Type B pancreatic cell (in vitro differentiated cells): ENCODE results near the gene FOS. TPM values are rescaled to one million over a fixed set of nuclear protein-coding genes. Genes with fewer than 3 reads are reported as not detected.
A peak's percentile ranks its signal among the peaks of the same experiment; 100 is the strongest.
"Not testable (repeated sequence)": the region's sequence is repeated elsewhere in the genome, so short reads cannot be mapped to it uniquely, and the experiment has no call there.

ENCODE experiments used
- DNase-seq: peaks from one replicate; pipeline ENCODE4 v3.0.0; 2021; ENCODE audit warnings: mixed read lengths; ENCODE audit not compliant: unreplicated experiment; ENCODE audit errors: extremely low spot score
- H3K27ac Mint-ChIP-seq: 2 replicates; pipeline ENCODE4 v1.8.0; 2021; ENCODE audit warnings: mild to moderate bottlenecking, mixed read lengths
- H3K27me3 Mint-ChIP-seq: 2 replicates; pipeline ENCODE4 v1.8.0; 2021; ENCODE audit warnings: mixed read lengths
- H3K36me3 Mint-ChIP-seq: 2 replicates; pipeline ENCODE4 v1.8.0; 2021; ENCODE audit warnings: mixed read lengths
- H3K4me1 Mint-ChIP-seq: one replicate; pipeline ENCODE4 v1.8.0; 2021; ENCODE audit warnings: mixed read lengths; ENCODE audit not compliant: unreplicated experiment
- H3K4me3 Mint-ChIP-seq: 2 replicates; pipeline ENCODE4 v1.8.0; 2021; ENCODE audit warnings: mild to moderate bottlenecking, mixed read lengths
- H3K9me3 Mint-ChIP-seq: 2 replicates; pipeline ENCODE4 v1.8.0; 2021; ENCODE audit warnings: mixed read lengths
- CTCF ChIP-seq: fragments of 200-600 bp; sonication (generic); conservative IDR thresholded peaks from 2 replicates; pipeline ENCODE4 v1.5.0; 2021; ENCODE audit warnings: antibody characterized with exemption, mild to moderate bottlenecking
- total RNA-seq: library from RNA; stranded (reverse); gene quantifications from 2 replicates; pipeline ENCODE4 v1.2.1, GENCODE V29; 2021; ENCODE audit warnings: low replicate concordance

The FOS gene
- total RNA-seq, 1 donor from 2014 or later: 214 TPM

GRCh38 chr14:75232597-75232996 is 46.0 kb upstream of the FOS start:
- no peak for DNase-seq
- peaks cover 2% of the 10 kb centered on the region for H3K27me3 Mint-ChIP-seq
- H3K4me1 Mint-ChIP-seq: peaks cover 15% of the 10 kb centered on the region
- H3K27ac Mint-ChIP-seq: peak overlapping the region; percentile 12
- H3K9me3 Mint-ChIP-seq: peaks cover 5% of the 10 kb centered on the region
- no peak for TF ChIP-seq CTCF
- H3K4me3 Mint-ChIP-seq: no peak overlapping the region
- no peaks in the 10 kb centered on the region for H3K36me3 Mint-ChIP-seq

DNA sequence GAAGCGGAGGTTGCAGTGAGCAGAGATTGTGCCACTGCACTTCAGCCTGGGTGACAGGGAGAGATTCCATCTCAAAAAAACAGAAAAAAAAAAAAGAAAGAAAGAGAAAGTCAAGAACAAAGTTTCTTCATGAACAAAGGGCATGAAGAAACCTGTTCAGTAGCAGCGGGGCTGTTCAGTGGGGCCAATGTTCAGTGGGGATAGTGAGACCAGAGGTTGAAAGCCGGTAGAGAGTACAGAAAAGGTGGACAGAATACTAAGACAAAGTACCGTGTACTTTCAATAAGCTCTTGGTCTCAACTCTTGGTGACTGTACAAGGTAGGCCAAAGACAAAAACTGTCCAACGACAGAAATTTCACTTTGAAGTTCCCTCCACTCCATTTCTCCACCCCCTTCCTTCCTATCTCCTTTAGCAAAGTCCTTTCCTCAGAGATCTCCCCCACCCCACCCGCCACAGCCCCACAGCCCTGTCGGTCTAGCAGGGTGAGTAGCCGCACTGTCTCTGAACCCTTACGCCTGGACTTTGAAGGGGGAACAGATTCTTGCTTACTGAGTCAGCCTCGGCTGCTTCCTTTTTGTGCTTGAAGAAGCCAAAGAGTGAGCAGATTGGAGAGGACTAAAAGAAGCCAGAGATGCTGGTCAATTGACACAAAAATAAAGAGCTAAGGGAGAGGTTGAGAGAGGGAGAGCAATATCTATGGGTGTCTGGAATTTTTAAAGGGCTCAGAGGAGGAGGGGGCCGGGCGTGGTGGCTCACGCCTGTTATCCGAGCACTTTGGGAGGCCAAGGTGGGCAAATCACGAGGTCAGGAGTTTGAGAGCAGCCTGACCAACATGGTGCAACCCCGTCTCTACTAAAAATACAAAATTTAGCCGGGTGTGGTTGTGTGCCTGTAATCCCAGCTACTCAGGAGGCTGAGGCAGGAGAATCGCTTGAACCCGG is 44.2 kb upstream of the FOS start:
- TF ChIP-seq CTCF: no peak
- peaks cover 5% of the 10 kb centered on the region for H3K9me3 Mint-ChIP-seq
- H3K4me3 Mint-ChIP-seq: peak overlapping the region; percentile 50
- no peak for DNase-seq
- H3K4me1 Mint-ChIP-seq: peaks cover 31% of the 10 kb centered on the region
- H3K27ac Mint-ChIP-seq: peak overlapping the region; percentile 85
- H3K27me3 Mint-ChIP-seq: peaks cover 6% of the 10 kb centered on the region
- no peaks in the 10 kb centered on the region for H3K36me3 Mint-ChIP-seq

DNA sequence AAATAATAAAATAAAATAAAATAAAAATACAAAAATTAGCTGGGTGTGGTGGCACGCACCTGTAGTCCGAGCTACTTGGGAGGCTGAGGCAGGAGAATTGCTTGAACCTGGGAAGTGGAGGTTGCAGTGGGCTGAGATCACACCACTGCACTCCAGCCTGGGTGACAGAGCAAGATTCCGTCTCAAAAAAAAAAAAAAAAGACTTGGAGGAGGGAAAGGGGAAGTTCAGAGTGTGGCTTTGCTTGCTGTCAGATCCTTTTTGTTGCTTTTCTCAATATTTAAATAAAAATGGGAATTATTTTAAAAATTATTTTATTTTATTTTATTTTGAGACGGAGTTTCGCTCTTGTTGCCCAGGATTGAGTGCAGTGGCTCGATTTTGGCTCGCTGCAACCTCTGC is 43.4 kb upstream of the FOS start:
- not testable (repeated sequence) for H3K9me3 Mint-ChIP-seq, H3K27me3 Mint-ChIP-seq, H3K4me3 Mint-ChIP-seq, H3K27ac Mint-ChIP-seq, H3K36me3 Mint-ChIP-seq, DNase-seq
- peaks cover 31% of the 10 kb centered on the region for H3K4me1 Mint-ChIP-seq

DNA sequence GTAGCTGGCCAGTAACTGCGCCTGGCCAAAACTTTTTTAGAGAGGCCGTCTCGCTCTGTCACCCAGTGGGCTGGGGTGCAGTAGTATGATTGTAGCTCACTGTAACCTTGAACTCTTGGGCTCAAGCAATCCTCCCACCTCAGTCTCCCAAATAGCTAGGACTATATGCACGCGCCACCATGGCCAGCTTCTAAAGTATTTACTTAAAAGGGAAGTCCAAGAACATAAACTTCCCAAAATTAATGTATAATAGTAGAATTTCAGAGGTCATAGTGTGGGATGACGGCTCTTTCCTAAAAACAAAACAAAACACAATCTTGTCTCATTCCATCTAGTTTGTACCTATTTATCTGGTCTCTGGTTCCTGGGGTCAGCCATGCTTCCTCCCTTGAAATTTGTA is 42.2 kb upstream of the FOS start:
- H3K27ac Mint-ChIP-seq: no peak overlapping the region

DNA sequence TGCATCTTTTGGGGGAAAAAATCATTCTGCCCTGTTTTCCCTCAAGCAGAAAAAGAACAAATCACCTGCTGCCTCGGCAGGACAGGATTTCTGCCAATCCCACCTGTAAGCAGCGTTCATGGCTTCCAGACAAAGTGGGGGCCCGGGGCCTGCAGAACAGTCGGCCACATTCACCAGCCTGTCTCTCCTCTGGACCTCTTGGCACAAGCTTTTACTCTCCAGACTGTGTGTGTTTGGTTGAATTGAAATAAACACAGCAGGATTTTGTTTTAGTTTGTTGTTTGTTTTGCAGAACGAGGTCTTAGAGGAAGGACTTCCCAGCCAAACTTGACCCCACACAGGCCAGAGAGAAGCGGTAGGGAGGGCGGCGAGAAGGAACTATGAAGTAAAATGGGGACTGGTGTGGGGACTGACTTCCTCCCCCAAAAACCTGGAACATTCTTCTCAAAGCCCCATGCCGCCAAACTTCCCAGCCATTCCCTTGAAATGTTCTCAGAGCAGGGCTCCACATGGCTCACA is 41.7 kb upstream of the FOS start:
- no peak for TF ChIP-seq CTCF
- Mint-ChIP-seq H3K4me3 (no peak overlapping the region), H3K4me1 (peaks cover 29% of the 10 kb centered on the region), H3K36me3 (no peaks in the 10 kb centered on the region), H3K27me3 (peaks cover 6% of the 10 kb centered on the region), H3K27ac (no peak overlapping the region), H3K9me3 (no peaks in the 10 kb centered on the region)
- DNase-seq: no peak

More for the DNA sequence above, 42.2 kb upstream of the FOS start:
- DNase-seq: no peak
- H3K4me1 Mint-ChIP-seq: peaks cover 29% of the 10 kb centered on the region
- H3K36me3 Mint-ChIP-seq: no peaks in the 10 kb centered on the region
- H3K4me3 Mint-ChIP-seq: no peak overlapping the region
- TF ChIP-seq CTCF: no peak
- no peaks in the 10 kb centered on the region for H3K9me3 Mint-ChIP-seq
- peaks cover 6% of the 10 kb centered on the region for H3K27me3 Mint-ChIP-seq

- H3K27ac Mint-ChIP-seq: no peak overlapping the region
- no peaks in the 10 kb centered on the region for H3K36me3 Mint-ChIP-seq
- no peaks in the 10 kb centered on the region for H3K9me3 Mint-ChIP-seq
- peaks cover 6% of the 10 kb centered on the region for H3K27me3 Mint-ChIP-seq
- no peak overlapping the region for H3K4me3 Mint-ChIP-seq
- peaks cover 36% of the 10 kb centered on the region for H3K4me1 Mint-ChIP-seq
- DNase-seq: no peak
- no peak for TF ChIP-seq CTCF
Measured at GRCh38 chr14:75238756-75239455, 39.7 kb upstream of the FOS start.
